Adrenal gland (tissue), 12 donors: ENCODE results near the gene PLXNA4. TPM values are rescaled to one million over a fixed set of nuclear protein-coding genes. Genes with fewer than 3 reads are reported as not detected.

Experiments
- DNase-seq, 7 donors: peaks; one replicate each; pipeline ENCODE4 v3.0.0-alpha.2; 2019 to 2020
- H3K27ac ChIP-seq, 5 donors: fragments of 200-600 bp; sonication (generic) in 4 of 5; 1 replicate in 3 of 5; 2 replicates in 2 of 5; pipeline versions ENCODE4 v1.5.1 to v1.8.0; 2016 to 2020; ENCODE audit warnings: mild to moderate bottlenecking in 1 of 5
- H3K27me3 ChIP-seq: fragments of 200-600 bp; 2 replicates; pipeline ENCODE4 v1.8.0; 2021
- H3K36me3 ChIP-seq, 2 donors: fragments of 200-600 bp; replicated peaks in 1 of 2; 1 replicate in 1 of 2; 2 replicates in 1 of 2; pipeline versions ENCODE4 v1.5.1 to v1.8.0; 2018 to 2022
- H3K4me1 ChIP-seq, 2 donors: fragments of 200-600 bp; replicated peaks in 1 of 2; 1 replicate in 1 of 2; 2 replicates in 1 of 2; pipeline versions ENCODE4 v1.5.1 to v1.8.0; 2018 to 2021
- H3K4me3 ChIP-seq, 4 donors: fragments of 200-600 bp; sonication (generic) in 3 of 4; one replicate each; pipeline ENCODE4 v1.5.1; 2016 to 2018
- H3K9me3 ChIP-seq, 3 donors: fragments of 200-600 bp; sonication (generic) in 1 of 3; replicated peaks in 1 of 3; 1 replicate in 2 of 3; 2 replicates in 1 of 3; pipeline versions ENCODE4 v1.5.1 to v1.8.0; 2016 to 2021
- POLR2A ChIP-seq, 2 donors: fragments of 450-650 bp; IDR thresholded peaks; one replicate each; pipeline ENCODE4 v1.6.1; 2017; ENCODE audit warnings: antibody characterized with exemption in 2 of 2, mild to moderate bottlenecking in 2 of 2, moderate library complexity in 1 of 2
- WGBS, 4 donors: extraction: QIAGEN DNeasy Blood & Tissue Kit in 2 of 4; methylation state at CpG; one replicate each; pipeline versions ENCODE4 v1.1.5 to v1.1.7; 2013 to 2017; 5-methylcytosine and 5-hydroxymethylcytosine counted together
- intact Hi-C, 2 donors: fragments of 100-400 bp; cut with DNase I; formaldehyde crosslinking; loops; one replicate each; pipeline versions ENCODE4 v1.14.1 to v1.15.0; 2022 to 2023
- polyA plus RNA-seq, 3 donors: library from polyadenylated mRNA; stranded (reverse); fragments of 200-250 nt in 2 of 3; fragments of 350-450 nt in 1 of 3; fragmentation: Illumina TruSeq in 1 of 3; extraction: RNeasy Lipid Tissue Mini Kit (QIAGEN cat#74804) in 1 of 3; gene quantifications; one replicate each; pipeline ENCODE4 v1.2.3, GENCODE V29; 2013 to 2014
- total RNA-seq, 9 donors: library from RNA; depleted of rRNA in 4 of 9; stranded (reverse); fragments of >200 nt in 4 of 9; fragments of 120-200 nt in 1 of 9; fragmentation: NEBNext Ultra II Directional in 1 of 9; extraction: Animal tissue kit (Norgen Biotek cat#: 25700) in 1 of 9; gene quantifications; one replicate each; pipeline versions ENCODE4 v1.1.0 to v1.2.4, GENCODE V29; 2013 to 2023
- TF ChIP-seq, protein P1 (sequence below), 6 experiments: fragments of 450-650 bp in 4 of 6; fragments of 200-600 bp in 2 of 6; sonication (generic) in 1 of 6; IDR thresholded peaks; 1 replicate in 5 of 6; 2 replicates in 1 of 6; pipeline versions ENCODE4 v1.5.1 to v1.8.0; 2016 to 2021; ENCODE audit warnings: antibody characterized with exemption in 6 of 6, mild to moderate bottlenecking in 2 of 6, moderate library complexity in 1 of 6
- donor health status: healthy with polysubstance abuse.
- donor health status: Bipolar disorder and iron deficiency.
- donor health status: DM: yes; HTN: yes; CAD: no.
- donor health status: DM: no; HTN: no; CAD: no.
- donor health status: DM: no; HTN: no; CAD: no.
- donor health status: DM: yes; HTN: yes; CAD: no.

Gene PLXNA4
- total and polyA plus RNA-seq, 12 donors = 0.99 to 10.7 (median 3.6) TPM

- intact Hi-C loops = no loop called here
- Histone ChIP-seq H3K9me3 (no peaks in the 10 kb centered on the region), H3K36me3 (no peaks in the 10 kb centered on the region), H3K27me3 (no peaks in the 10 kb centered on the region), H3K27ac (peak overlapping the region in 1 of 5 donors; percentile 63), H3K4me3 (no peak overlapping the region), H3K4me1 (no peaks in the 10 kb centered on the region)
- 72 to 84% (median 80%) methylated on average over 10 of the region's 10 CpGs for WGBS, 4 donors
- TF ChIP-seq POLR2A (IDR thresholded peaks at IDR 0.05) = no peak
- TF ChIP-seq, protein P1, sequence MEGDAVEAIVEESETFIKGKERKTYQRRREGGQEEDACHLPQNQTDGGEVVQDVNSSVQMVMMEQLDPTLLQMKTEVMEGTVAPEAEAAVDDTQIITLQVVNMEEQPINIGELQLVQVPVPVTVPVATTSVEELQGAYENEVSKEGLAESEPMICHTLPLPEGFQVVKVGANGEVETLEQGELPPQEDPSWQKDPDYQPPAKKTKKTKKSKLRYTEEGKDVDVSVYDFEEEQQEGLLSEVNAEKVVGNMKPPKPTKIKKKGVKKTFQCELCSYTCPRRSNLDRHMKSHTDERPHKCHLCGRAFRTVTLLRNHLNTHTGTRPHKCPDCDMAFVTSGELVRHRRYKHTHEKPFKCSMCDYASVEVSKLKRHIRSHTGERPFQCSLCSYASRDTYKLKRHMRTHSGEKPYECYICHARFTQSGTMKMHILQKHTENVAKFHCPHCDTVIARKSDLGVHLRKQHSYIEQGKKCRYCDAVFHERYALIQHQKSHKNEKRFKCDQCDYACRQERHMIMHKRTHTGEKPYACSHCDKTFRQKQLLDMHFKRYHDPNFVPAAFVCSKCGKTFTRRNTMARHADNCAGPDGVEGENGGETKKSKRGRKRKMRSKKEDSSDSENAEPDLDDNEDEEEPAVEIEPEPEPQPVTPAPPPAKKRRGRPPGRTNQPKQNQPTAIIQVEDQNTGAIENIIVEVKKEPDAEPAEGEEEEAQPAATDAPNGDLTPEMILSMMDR (IDR thresholded peaks at IDR 0.05) = no peak
- DNase-seq = no peak
Observed at GRCh38 chr7:132400561-132401142, 175.6 kb downstream of the PLXNA4 start.

DNA sequence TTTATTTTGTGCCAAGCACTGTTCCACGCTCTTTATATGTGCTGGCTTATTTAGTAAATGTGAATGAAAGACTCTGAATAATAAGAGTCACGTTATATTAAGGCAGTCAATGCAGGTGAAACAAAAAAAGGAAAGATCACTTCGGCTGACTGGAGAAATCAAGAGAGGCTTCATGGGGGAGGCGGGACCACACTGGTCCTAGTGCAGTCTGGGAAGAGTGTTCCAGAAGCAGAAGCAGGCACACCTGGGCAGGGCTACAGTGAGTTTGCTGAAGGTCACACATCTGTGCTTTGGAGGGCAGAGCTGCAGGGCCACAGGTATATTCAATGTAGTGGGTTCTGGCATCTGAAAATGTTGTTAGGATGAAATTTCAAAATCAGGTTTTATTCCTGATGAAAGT lies 176.9 kb downstream of the PLXNA4 start:
- TF ChIP-seq POLR2A (IDR thresholded peaks at IDR 0.05) = no peak
- TF ChIP-seq, protein P1 (IDR thresholded peaks at IDR 0.05) = no peak
- H3K9me3 ChIP-seq = no peaks in the 10 kb centered on the region
- H3K27ac ChIP-seq = no peak overlapping the region
- no peak overlapping the region for H3K4me3 ChIP-seq
- no peaks in the 10 kb centered on the region for H3K4me1 ChIP-seq
- intact Hi-C loops = no loop called here
- 83 to 90% (median 89%) methylated on average over 4 of the region's 4 CpGs for WGBS, 4 donors
- no peaks in the 10 kb centered on the region for H3K36me3 ChIP-seq
- no peaks in the 10 kb centered on the region for H3K27me3 ChIP-seq
- no peak for DNase-seq

DNA sequence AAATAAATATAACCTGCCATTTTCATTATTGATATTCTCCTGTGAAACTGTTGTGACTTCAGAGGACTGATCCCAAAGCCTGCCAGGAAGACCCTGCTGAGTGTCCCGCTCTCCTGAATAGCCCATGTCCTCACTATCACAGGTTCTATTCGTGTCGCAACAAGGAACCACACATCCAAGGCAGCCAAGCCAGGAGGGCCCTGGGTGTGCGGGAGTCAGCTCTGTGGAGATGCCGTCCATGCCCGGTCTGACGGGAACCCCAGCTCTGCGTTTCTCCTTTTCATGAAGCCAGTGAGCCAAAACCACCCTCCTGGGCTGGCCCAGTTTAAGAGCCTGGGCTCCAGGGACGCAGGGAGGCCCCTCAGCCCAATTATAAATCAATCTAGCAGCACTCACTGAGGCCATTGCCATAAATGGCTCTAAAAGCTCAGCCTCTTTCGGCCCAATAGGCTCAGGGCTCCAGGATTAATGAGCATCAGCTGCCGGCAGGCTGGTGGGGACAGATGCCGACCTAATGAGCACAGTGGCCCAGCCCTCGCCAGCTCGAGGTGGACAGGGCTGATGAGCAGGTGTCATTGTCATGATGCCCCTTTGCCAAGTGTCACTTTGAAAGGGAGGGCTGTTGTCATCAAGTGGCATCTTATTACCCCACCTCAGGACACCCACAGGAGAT lies 177.9 kb downstream of the PLXNA4 start:
- intact Hi-C loops = no loop called here
- Histone ChIP-seq H3K4me3 (no peak overlapping the region), H3K36me3 (no peaks in the 10 kb centered on the region), H3K27me3 (no peaks in the 10 kb centered on the region), H3K4me1 (no peaks in the 10 kb centered on the region), H3K27ac (no peak overlapping the region), H3K9me3 (no peaks in the 10 kb centered on the region)
- WGBS, 4 donors = 84 to 89% (median 87%) methylated on average over 7 to 14 of the region's 14 CpGs
- no peak for DNase-seq
- TF ChIP-seq POLR2A (IDR thresholded peaks at IDR 0.05) = no peak
- TF ChIP-seq, protein P1 (IDR thresholded peaks at IDR 0.05) = no peak

- TF ChIP-seq, protein P1 (IDR thresholded peaks at IDR 0.05) = no peak
- TF ChIP-seq POLR2A (IDR thresholded peaks at IDR 0.05) = no peak
- no peak overlapping the region for H3K4me3 ChIP-seq
- no peaks in the 10 kb centered on the region for H3K27me3 ChIP-seq
- no peak for DNase-seq
- H3K9me3 ChIP-seq = no peaks in the 10 kb centered on the region
- H3K36me3 ChIP-seq = no peaks in the 10 kb centered on the region
- no peaks in the 10 kb centered on the region for H3K4me1 ChIP-seq
- H3K27ac ChIP-seq = no peak overlapping the region
- WGBS, 4 donors = 94 to 96% (median 94%) methylated on average over 5 of the region's 5 CpGs
- intact Hi-C loops = no loop called here
Observed at GRCh38 chr7:132397070-132397469, 179.2 kb downstream of the PLXNA4 start.
